Natural killer cell treated with Interleukin-12 subunit alpha and Interleukin-12 subunit beta and Interleukin-15 and Interleukin-18, amount 100 ng/mL, for 72 hours (primary cell): ENCODE results near the gene TAB2. TPM values are rescaled to one million over a fixed set of nuclear protein-coding genes. Genes with fewer than 3 reads are reported as not detected.

ENCODE experiments used
- ATAC-seq, 2 donors: fragments of 150-1000 bp; cut with Tn5 transposase in 1 of 2; sonication (Bioruptor Pico), chemical (Tn5 transposase) in 1 of 2; 2 replicates each; pipeline ENCODE4 v1.10.0; 2021
- DNase-seq: peaks from one replicate; pipeline ENCODE4 v3.0.0; 2022; ENCODE audit warnings: low spot score
- H3K27ac Mint-ChIP-seq, 2 donors: 1 replicate in 1 of 2; 2 replicates in 1 of 2; pipeline ENCODE4 v1.8.0; 2022; ENCODE audit warnings: mixed read lengths in 2 of 2, mild to moderate bottlenecking in 1 of 2, moderate library complexity in 1 of 2
- H3K27me3 Mint-ChIP-seq, 2 donors: 1 replicate in 1 of 2; 2 replicates in 1 of 2; pipeline ENCODE4 v1.8.0; 2022; ENCODE audit warnings: mixed read lengths in 2 of 2
- H3K36me3 Mint-ChIP-seq: one replicate; pipeline ENCODE4 v1.8.0; 2022; ENCODE audit warnings: mixed read lengths
- H3K4me1 Mint-ChIP-seq, 2 donors: 1 replicate in 1 of 2; 2 replicates in 1 of 2; pipeline ENCODE4 v1.8.0; 2022; ENCODE audit warnings: low read depth in 2 of 2, mixed read lengths in 2 of 2, mild to moderate bottlenecking in 1 of 2
- H3K4me3 Mint-ChIP-seq: one replicate; pipeline ENCODE4 v1.8.0; 2022; ENCODE audit warnings: mixed read lengths
- H3K9me3 Mint-ChIP-seq: 2 replicates; pipeline ENCODE4 v1.8.0; 2022; ENCODE audit warnings: mixed read lengths
- total RNA-seq, 2 donors: library from RNA; stranded (reverse); gene quantifications; one replicate each; pipeline ENCODE4 v1.2.3, GENCODE V29; 2022

TAB2 gene
- total RNA-seq, 2 donors from 2014 or later = 101 TPM

- Mint-ChIP-seq H3K4me3 (no peak overlapping the region), H3K4me1 (peaks cover 0 to 9% of the 10 kb centered on the region in 2 donors), H3K27me3 (peaks cover 0 to 8% of the 10 kb centered on the region in 2 donors), H3K9me3 (no peaks in the 10 kb centered on the region), H3K27ac (no peak overlapping the region), H3K36me3 (no peaks in the 10 kb centered on the region)
- ATAC-seq = peak; percentile 25 to 75
- DNase-seq = no peak
Measured at GRCh38 chr6:149445095-149445466, 127.6 kb downstream of the TAB2 start.

GRCh38 chr6:149445573-149445972 is 128.1 kb downstream of the TAB2 start:
- Mint-ChIP-seq H3K9me3 (no peaks in the 10 kb centered on the region), H3K27ac (no peak overlapping the region), H3K27me3 (peaks cover 0 to 8% of the 10 kb centered on the region in 2 donors), H3K4me1 (peaks cover 0 to 9% of the 10 kb centered on the region in 2 donors), H3K4me3 (no peak overlapping the region), H3K36me3 (no peaks in the 10 kb centered on the region)
- peak in 1 of 2 donors; percentile 33 for ATAC-seq
- DNase-seq = no peak

- DNase-seq = no peak
- H3K27ac Mint-ChIP-seq = no peak overlapping the region
- H3K36me3 Mint-ChIP-seq = no peaks in the 10 kb centered on the region
- no peaks in the 10 kb centered on the region for H3K9me3 Mint-ChIP-seq
- no peak overlapping the region for H3K4me3 Mint-ChIP-seq
- no peak for ATAC-seq
- H3K4me1 Mint-ChIP-seq = peaks cover 0 to 9% of the 10 kb centered on the region in 2 donors
- H3K27me3 Mint-ChIP-seq = peaks cover 0 to 8% of the 10 kb centered on the region in 2 donors
Measured at GRCh38 chr6:149446791-149447376, 129.4 kb downstream of the TAB2 start.

- ATAC-seq (no peak), DNase-seq (no peak)
- no peaks in the 10 kb centered on the region for H3K9me3 Mint-ChIP-seq
- peaks cover 0 to 2% of the 10 kb centered on the region in 2 donors for H3K4me1 Mint-ChIP-seq
- no peak overlapping the region for H3K4me3 Mint-ChIP-seq
- H3K27me3 Mint-ChIP-seq = peaks cover 0 to 4% of the 10 kb centered on the region in 2 donors
- H3K27ac Mint-ChIP-seq = no peak overlapping the region
- no peaks in the 10 kb centered on the region for H3K36me3 Mint-ChIP-seq
Measured at GRCh38 chr6:149448821-149449453, 131.4 kb downstream of the TAB2 start.

GRCh38 chr6:149449831-149450678 is 132.5 kb downstream of the TAB2 start:
- Mint-ChIP-seq H3K27me3 (peaks cover 0 to 4% of the 10 kb centered on the region in 2 donors), H3K36me3 (no peaks in the 10 kb centered on the region), H3K4me1 (peaks cover 0 to 2% of the 10 kb centered on the region in 2 donors), H3K27ac (no peak overlapping the region), H3K9me3 (no peaks in the 10 kb centered on the region), H3K4me3 (peak overlapping the region; percentile 27)
- no peak for ATAC-seq
- DNase-seq = no peak

- H3K4me3 Mint-ChIP-seq = peak overlapping the region; percentile 27
- peaks cover 0 to 2% of the 10 kb centered on the region in 2 donors for H3K4me1 Mint-ChIP-seq
- no peaks in the 10 kb centered on the region for H3K9me3 Mint-ChIP-seq
- H3K27ac Mint-ChIP-seq = no peak overlapping the region
- H3K36me3 Mint-ChIP-seq = no peaks in the 10 kb centered on the region
- DNase-seq = no peak
- ATAC-seq = peak; percentile 48 to 50
- H3K27me3 Mint-ChIP-seq = peaks cover 0 to 4% of the 10 kb centered on the region in 2 donors
Measured at GRCh38 chr6:149450679-149451375, 133.3 kb downstream of the TAB2 start.

GRCh38 chr6:149451376-149452036 is 134.0 kb downstream of the TAB2 start:
- H3K27me3 Mint-ChIP-seq = peaks cover 0 to 2% of the 10 kb centered on the region in 2 donors
- no peaks in the 10 kb centered on the region for H3K4me1 Mint-ChIP-seq
- H3K36me3 Mint-ChIP-seq = no peaks in the 10 kb centered on the region
- no peak for DNase-seq
- no peaks in the 10 kb centered on the region for H3K9me3 Mint-ChIP-seq
- no peak overlapping the region for H3K27ac Mint-ChIP-seq
- peak; percentile 4 to 27 for ATAC-seq
- H3K4me3 Mint-ChIP-seq = no peak overlapping the region

- Mint-ChIP-seq H3K36me3 (no peaks in the 10 kb centered on the region), H3K9me3 (no peaks in the 10 kb centered on the region), H3K4me1 (no peaks in the 10 kb centered on the region), H3K27me3 (no peaks in the 10 kb centered on the region), H3K27ac (no peak overlapping the region), H3K4me3 (no peak overlapping the region)
- ATAC-seq (no peak), DNase-seq (no peak)
Measured at GRCh38 chr6:149452037-149452939, 134.8 kb downstream of the TAB2 start.

GRCh38 chr6:149453597-149454345 is 136.3 kb downstream of the TAB2 start:
- no peaks in the 10 kb centered on the region for H3K36me3 Mint-ChIP-seq
- no peaks in the 10 kb centered on the region for H3K9me3 Mint-ChIP-seq
- no peaks in the 10 kb centered on the region for H3K4me1 Mint-ChIP-seq

GRCh38 chr6:149454346-149454848 is 136.9 kb downstream of the TAB2 start:
- no peaks in the 10 kb centered on the region for H3K4me1 Mint-ChIP-seq

More at GRCh38 chr6:149453597-149454345, 136.3 kb downstream of the TAB2 start:
- no peak for DNase-seq
- no peak for ATAC-seq
- Mint-ChIP-seq H3K27me3 (peaks cover 0 to 2% of the 10 kb centered on the region in 2 donors), H3K27ac (no peak overlapping the region), H3K4me3 (no peak overlapping the region)

GRCh38 chr6:149455031-149455732 is 137.7 kb downstream of the TAB2 start:
- Mint-ChIP-seq H3K27ac (no peak overlapping the region), H3K27me3 (peaks cover 0 to 6% of the 10 kb centered on the region in 2 donors), H3K36me3 (no peaks in the 10 kb centered on the region), H3K4me1 (no peaks in the 10 kb centered on the region), H3K4me3 (no peak overlapping the region), H3K9me3 (no peaks in the 10 kb centered on the region)
- ATAC-seq (no peak), DNase-seq (no peak)

More at GRCh38 chr6:149454346-149454848, 136.9 kb downstream of the TAB2 start:
- Mint-ChIP-seq H3K27me3 (peaks cover 0 to 6% of the 10 kb centered on the region in 2 donors), H3K9me3 (no peaks in the 10 kb centered on the region), H3K4me3 (no peak overlapping the region), H3K27ac (no peak overlapping the region), H3K36me3 (no peaks in the 10 kb centered on the region)
- DNase-seq (no peak), ATAC-seq (no peak)
